ENCODE results near the gene TBC1D2.

TBC1D2 gene

DNA sequence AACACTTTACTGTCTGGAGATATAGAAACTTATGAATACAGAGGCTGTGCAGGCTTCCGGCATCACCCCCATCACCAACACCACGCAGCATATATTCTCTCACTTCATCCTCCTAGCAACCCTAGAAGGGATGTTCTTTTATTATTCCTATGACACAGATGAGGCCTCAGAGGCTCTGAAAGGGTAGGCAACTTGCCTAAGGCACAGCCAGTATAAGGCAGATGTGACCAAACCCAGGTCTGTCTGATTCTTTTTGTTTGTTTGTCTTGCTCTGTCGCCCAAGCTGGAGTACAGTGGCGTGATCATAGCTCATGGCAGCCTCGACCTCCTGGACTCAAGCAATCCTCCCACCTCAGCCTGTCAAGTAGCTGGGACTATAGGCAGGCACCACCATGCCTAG, 40.2 kb downstream of the TBC1D2 start:
- no peak for DNase-seq (ENCODE audit: low read depth)

DNA sequence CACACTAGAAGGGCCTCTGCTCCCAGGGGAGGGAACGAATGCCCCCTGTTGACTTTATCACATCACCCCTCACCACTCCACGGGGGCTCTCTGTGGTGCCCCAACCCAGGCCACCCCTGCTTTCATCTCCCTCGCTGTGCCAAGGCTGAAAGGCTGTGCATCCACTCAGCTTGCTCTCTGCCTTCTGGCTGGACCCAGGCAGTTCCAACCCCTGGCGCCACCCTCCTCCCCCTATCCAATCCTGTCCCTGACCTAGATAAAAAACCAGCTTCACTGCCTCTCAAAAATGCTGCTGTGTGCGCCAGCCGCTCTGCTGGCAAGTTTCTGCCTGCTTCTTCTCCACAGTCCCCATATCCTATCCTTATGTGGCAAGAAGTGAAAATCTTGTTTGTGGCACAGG, 40.6 kb downstream of the TBC1D2 start:
- DNase-seq (ENCODE audit: low read depth) = no peak

DNA sequence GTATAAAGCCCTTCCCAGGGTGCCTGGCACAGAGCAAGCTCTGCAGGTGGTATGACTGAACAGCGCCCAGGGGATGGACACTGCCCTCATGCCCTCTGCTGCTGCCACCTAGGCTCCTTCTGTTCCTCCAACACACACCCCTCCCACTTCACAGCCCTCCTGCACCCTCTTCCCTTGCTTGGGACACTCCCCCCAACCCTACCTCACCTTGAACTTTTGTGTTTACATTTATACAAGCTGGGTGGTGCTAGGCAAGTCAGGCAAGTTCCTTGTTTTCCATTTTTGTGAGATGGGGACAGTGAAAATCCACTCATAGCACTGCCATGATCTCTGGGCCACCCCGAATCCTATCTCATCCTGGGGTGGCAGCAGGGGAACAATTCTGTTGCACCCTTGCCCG, 44.2 kb downstream of the TBC1D2 start:
- no peak for DNase-seq (ENCODE audit: low read depth)

DNA sequence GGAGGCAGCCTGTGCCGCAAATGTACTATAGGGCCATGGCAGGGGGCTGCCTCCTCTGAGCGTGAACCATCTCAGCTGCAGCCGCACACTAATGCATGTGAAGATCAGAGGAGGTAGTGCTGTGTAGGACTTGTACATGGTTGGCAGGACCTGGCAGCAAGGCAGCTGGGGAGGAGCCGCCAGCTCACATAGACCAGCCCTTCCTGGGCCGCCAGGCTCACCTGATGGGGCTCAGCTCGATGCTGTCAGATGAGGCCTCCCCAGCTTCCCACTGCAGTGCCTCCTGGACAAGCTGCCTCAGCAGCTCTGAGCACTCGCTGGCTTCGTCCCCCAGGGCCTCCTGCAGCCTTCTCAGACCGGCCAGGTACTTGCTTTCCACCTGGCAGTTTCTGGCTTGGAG, 45.0 kb downstream of the TBC1D2 start:
- DNase-seq (ENCODE audit: low read depth) = no peak

DNA sequence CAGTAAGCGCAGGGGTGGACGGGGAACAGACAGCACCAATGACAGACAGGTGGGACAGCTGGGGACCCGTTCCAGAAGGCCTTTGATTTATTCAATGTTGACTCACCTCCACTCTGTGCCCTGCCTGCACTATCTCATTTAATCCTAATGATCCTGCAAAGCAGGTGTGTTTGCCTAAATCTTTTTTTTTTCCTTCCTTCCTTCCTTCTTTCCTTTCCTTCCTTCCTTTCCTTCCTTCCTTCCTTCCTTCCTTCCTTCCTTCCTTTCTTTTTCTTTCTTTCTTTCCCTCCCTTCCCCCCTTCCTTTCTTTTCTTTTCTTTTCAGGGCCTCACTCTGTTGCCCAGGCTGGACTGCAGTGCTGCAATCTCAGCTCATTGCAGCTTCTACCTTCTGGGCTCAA, 45.9 kb downstream of the TBC1D2 start:
- no peak for DNase-seq (ENCODE audit: low read depth)

DNA sequence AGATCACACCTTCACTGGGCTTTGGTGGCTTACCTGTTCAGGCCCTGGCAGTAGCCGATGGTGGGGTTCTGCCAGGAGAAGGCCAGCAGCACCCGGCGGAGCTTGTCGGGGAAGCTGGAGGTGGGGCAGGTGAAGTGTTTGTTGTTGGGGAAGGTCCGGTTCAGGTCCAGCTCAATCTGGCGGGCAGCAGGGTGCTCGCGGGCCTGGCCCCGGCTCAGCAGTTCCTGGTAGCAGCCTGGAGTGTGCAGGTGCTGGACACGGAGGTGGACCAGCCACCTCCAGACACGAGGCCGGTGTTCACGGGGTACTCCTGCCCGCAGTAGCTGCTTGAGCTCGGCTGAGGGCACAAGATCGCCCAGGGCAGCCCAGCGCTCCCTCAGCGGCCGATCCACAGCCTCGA, 46.8 kb downstream of the TBC1D2 start:
- no peak for DNase-seq (ENCODE audit: low read depth)

DNA sequence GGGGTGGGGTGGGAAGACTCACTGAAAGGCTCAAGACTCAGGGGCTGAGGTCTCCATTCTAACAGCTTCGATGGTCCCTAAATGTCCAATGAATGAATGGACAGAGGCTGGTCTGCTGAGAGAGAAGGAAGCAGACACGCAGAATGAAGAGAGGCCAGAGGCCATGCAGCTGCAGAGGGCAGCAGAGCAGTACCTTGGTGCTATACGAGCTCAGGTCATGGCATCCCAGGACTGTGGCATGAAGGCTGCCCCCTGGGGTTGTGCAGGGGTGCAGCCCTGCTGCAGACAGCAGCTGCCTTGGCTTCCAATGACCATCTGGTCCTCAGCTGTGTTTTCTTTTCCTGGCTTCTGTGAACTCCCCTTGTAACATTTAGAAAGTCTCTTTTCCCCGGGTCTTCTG, 47.8 kb downstream of the TBC1D2 start:
- DNase-seq (ENCODE audit: low read depth) = no peak

DNA sequence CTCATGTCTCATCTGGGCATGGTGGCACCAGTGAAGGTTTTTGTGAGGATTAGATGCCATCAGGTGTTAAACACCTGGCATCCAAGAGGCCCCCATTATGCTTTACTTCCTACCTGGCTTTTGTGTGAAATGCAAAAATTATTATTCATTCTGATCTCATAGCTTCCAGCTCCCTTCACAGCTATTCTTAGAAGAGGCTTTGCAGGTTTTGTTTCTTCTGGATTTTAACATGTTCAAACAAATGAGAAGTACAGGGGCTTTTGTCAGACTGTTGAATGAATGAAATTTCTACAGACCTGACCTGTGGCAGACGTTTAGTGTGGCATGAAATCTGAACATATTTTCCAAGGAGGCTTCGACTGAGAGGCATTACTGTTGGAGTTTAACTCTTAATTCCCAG, 48.7 kb downstream of the TBC1D2 start:
- DNase-seq (ENCODE audit: low read depth) = no peak

DNA sequence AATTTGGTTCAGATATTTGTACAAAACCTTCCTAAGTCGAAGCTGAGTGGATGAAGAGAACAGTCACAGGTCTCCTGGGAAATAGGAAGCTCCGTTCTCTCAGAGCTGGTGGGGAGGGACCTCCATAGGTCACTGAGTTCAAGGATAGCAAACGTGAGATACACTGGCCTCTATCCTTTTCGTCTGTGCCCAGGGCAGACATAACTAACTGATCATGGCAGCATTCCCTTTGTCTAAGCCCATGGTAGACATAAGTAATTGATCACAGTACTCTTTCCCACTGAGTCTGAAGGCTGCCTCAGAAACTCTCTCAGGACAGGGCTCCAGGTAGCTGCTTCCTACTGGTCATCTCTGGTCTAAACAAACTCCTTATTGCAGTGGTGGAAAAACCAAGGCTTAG, 50.8 kb downstream of the TBC1D2 start:
- no peak for DNase-seq (ENCODE audit: low read depth)

DNA sequence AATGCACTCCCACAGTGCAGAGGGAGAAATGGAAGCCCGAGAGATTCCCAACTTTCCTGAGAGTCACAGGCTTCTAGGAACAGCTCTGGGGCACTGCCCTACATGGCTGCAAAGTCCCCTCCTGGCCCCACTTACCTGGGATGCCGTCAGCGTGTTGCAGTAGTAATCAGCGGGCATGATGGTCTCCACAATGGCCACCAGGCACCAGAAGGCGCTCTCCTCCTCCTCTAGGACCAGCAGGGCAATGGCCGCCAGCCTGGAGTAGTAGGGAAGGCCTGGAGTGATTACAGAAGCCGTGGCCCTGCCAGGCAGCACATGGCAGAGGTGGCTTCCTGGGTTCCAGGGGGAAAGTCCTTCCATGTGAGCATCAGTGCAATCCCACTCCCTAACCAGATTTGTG, 52.3 kb downstream of the TBC1D2 start:
- DNase-seq (ENCODE audit: low read depth) = no peak

DNA sequence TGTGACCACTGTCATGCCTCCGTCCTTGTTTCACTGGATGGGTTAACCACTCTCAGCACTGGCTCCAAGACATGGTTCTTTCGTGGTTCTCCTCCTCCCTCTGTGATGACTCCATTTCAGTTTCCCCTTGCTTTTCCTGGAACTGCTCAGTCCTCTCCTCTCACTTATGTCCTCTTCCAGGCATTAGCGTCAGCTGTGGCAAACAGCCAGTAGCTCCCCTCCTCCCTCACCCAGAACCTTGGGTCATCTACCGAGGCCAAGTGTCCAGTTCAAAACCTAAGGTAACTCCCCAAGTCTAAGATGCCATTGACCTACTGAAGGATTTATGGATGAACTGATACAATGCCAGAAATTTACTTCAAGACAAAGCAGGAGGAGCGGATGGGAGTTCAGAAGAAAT, 53.2 kb downstream of the TBC1D2 start:
- DNase-seq (ENCODE audit: low read depth) = no peak

DNA sequence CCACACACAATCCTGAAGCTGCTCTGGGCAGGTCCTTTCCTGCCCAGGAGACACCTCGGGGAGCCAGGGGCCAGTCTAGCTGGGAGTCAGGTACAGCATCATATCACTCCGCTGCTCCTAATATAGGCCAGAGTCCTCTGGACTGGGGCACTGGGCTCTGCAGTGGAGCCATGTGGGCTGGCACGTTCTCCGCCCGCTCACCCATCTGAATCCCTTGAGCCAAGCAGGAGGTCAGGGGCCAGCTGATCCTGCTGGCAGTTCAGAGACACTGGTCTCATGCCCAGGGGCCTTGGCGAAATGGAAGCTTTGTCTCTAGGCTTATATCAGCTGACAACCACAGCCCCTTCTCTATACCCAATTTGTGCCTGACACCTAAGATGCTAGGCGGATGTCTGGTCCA, 53.7 kb downstream of the TBC1D2 start:
- no peak for DNase-seq (ENCODE audit: low read depth)

DNA sequence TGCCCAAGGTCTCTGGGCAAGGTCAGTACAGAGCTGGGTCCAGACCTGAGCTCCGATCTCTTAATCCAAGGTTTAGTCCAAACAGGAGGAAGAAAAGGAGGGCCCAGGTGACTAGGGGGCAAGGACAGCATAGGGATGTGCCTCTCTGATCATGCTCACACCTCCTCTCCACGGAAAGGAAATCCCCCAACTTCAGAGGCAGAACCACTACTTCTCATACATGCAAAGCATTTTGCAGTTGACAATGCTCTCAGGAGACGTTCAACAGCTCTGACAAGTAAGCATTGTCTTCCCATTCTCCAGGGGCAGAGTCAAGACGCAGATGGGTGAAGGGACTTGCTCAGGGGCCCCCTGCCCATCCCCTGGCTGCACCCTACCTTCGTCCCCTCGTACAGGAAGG, 54.3 kb downstream of the TBC1D2 start:
- no peak for DNase-seq (ENCODE audit: low read depth)

DNA sequence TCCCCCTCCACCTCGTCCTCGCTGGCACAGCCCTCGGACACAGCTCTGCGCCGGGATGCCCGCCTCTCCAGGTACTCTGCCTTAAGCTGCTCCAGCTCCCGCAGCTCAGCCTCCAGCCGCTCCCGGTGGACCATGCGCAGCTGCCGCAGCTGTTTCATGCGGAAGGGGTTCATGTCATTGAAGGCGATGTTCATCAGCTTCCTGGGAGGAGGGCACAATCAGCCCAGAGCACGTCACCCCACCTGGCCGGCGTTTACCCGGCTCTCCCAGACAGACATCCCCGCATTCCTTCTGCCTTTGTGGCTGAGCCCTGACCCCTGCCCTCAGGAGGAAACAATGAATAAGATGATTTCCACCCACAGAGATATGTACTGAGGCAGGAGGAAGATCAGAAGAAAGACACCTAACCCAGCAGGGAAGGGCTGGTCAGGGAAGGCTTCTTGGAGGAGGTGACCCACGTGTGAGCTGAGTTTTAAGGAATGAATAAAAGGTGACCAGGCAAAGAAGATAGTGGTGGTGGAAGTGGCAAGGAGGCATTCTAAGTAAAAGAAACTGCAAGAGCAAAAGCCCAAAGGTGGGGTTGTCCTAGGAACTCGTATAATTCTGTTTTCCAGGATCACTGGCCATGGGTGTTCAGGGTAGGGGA, 55.9 kb downstream of the TBC1D2 start:
- no peak for DNase-seq (ENCODE audit: low read depth)

DNA sequence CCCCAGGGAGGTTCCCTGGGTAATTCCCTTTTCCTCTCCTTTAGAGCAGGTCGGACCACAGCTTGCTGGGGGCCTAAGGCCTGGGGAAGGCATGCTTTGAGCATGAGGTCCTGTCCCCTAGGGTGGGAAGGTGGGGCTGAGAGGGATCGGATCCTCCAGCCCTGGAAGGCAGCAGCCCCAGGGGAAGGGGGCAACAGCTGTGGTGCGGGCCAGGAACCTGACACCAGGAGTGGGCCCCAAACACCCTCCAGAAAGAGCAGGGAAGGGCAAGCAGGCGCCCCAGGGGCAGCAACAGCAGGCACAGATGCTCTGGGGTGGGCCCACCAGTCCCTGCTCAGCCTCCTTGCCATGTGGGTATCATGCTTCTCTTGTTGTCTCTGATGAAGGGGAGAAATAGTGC, 59.8 kb downstream of the TBC1D2 start:
- DNase-seq (ENCODE audit: low read depth) = no peak

DNA sequence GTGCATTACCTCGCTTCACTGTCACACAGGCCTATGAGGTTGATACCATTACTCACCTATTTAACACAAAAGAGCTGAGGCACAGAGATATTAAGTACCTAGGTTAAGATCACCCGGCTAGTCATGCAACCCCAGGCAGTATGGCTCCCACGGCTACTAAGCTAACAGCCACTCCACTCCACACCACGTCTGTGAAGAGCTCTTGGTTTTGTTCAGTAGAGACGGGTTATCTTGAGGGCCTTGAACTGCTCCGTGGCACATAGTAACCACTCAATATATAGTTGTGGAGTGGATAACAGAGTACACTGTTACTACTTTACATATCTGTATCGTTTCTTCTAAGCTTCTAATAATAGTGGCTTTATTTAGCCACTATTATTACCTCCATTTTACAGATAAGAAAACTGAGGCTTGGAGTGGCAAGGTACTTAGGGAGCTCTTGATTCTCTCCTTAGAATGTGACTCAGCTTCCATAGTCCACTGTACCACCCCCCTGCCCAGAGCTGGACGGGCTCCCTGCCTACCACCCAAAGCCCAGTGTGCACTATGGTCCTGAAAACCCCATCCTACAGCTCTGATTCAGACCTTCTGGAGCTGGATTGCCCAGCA, 62.0 kb downstream of the TBC1D2 start:
- DNase-seq (ENCODE audit: low read depth) = no peak

DNA sequence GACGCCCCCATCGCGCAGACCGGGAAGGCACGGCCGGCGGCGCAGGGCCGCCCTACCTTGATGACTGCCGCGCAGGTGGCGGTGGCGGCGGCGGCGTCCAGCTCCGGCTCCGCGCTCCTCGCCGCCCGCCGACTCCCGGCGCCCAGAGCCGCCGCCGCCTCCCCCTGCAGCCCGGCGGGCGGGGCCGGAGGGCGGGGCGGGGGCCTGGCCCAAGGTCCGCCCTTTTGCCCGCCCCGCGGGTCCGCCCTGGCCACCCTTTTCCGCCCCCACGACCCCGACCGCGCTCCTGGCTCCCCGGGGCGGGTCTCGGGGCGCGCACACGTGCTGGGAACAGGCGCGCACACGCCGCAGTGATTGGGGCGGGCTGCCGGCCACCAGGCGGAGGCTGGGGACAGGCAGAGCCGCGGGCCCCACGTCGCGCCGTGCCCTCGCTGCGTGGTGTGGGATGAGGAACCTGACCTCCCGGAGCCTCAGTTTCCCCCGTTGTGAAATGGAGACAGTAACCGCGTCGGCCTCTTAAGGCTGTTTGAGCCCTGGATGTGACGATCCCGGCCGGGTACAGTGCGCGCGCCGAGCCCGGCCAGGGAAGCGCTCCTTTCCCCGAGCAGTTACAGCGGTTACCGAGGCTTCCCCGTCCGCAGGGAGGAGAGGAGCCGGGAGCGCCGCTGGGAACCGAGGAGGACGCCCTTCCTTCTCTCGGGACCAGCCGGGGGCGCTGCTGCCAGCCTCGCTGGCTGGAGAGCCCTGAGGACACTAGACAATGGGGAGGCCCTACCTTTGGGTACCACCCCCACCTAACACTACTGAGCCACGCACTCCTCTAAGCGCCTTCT, 62.7 kb downstream of the TBC1D2 start, which contains the start of gene CORO2A:
TSS of gene CORO2A (minus strand) at position 135 of the 833 bp plus-strand sequence. CDS start 34,977 bp downstream, outside the sequence.
- peak; percentile 22 for DNase-seq (ENCODE audit: low read depth)

DNA sequence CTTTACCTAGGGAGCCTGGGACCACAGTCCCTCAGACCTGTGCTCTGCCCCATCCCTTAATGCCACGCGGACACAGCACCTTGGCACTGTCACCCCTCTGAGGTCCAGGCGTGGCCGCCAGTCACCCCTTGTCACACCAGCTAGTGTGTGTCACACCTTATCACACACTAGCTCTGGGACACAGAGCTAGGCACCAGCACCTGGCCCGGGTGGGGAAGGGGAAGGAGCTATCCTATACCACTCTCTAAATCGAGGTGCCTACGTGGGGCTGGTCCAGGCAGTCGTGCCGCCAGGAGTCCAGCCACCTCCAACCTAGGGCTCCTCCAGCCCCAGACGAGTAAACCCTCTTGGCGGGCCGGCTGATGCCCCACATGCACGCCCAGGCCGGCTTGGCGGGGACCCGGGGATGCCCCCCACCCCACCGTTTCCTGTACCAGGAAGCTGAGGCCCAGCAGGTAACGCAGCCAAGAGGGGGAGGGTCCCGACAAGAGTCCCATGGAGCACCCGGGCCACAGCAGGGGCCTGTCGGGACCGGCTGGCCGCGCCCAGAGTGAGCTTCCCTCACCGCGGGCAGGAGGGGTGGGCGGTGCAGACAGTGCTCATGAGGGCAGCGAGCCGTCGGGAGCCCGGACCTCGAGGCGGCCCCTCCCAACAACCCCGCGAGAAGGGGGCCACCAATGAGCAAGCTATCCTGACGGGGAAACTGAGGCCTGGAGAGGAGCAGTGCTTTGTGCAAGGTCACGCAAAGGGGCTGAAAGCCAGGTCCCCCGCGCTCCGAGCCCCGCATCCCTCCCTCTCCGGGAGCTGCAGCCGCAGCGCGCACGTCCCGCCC, 63.6 kb downstream of the TBC1D2 start:
- DNase-seq (ENCODE audit: low read depth) = no peak

DNA sequence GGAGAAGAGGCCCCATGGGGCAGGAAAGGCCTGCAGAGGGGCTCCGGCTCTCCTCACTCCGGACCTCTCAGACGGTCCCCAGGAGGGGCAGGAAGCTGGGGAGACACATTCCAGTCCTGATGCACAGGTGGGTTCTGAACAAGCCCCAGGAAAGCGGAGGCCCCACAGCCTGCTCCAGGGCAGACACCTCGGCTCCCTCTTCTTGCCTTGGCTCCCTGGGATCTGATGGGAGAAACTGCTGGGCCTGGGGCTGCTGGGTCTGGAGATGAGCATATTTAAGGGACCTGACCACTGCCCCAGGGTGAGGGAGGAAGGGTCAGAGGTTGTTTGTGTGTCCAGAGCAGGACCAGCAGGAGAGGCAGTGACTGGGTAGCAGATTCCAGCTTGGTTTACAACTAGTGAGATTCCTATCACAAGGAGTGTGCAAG, 64.3 kb downstream of the TBC1D2 start:
- no peak for DNase-seq (ENCODE audit: low read depth)

DNA sequence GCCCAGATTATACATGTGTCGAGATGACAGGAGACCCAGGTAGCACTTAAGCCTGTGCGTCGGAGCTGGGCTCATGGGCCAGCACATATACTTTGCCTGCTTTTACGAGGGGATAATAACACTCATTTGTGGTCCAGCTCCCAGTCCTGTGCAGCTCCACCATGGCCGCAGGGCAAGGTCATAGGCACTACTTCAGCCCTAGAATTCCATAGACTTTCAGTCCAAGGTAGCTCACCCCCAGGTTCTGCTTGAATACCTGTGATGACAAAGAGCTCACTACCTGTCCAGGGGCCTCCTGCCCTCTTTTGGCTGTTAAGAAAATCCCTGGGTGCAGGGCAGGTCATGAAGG, 64.7 kb downstream of the TBC1D2 start:
- DNase-seq (ENCODE audit: low read depth) = no peak

DNA sequence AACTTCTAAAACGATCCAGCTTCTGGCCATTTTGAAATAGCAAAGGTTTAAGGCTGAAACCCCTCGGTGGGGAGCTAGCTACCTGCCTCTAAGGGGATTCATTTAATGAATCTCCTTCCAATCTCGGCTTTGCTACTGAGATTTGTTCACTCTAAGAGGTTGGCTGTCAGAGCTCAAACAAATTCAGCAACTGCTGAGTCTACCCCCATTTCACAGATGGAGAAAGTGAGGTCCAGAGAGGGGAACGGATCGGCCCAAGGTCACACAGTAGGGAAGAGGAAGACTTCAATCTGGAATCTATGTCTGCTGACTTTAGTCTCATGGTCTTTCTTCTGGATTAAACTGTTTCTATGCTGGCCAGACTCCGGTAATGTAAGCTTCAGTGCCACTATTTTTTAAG, 66.0 kb downstream of the TBC1D2 start:
- no peak for DNase-seq (ENCODE audit: low read depth)

DNA sequence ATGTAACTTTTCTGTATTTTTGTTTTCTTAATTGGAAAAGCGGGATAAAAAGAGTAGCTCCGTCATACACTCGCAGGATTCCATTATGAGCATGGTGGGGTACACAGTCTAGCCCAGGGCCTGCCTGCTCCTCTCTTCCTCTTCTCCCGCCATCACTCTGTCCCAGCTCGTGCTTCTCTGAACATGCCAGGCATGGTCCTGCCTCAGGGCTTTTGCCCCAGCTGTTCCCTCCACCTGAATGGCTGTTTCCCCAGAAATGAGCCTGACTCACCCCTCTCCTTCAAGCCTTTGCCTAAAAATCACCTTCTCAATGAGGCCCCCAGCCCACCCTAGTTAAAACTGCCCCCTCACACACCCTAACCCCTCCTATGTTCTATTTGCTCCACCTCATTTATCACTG, 67.5 kb downstream of the TBC1D2 start:
- no peak for DNase-seq (ENCODE audit: low read depth)

DNA sequence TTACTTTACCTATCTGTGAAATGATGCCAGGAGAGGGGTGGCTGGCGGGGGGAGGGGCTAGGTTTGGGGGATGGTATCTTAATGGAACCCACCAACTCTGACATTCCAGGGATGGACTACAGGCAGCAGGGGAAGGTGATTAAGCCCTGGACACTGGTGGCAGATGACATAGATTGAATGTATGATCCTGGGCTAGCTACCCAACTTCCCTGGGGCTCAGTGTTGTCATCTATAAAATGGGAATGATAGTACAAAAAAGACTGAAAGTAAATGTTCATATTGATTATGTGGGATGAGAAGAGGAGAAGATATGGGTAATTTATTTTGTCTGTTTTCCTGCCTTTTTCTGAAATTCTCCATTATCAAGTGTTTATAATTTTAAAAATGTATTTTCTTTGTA, 69.2 kb downstream of the TBC1D2 start:
- no peak for DNase-seq (ENCODE audit: low read depth)

Measured in HS-5 (cell line).